ENCODE results near the gene CACNG5. TPM values are rescaled to one million over a fixed set of nuclear protein-coding genes. Genes with fewer than 3 reads are reported as not detected.

CACNG5 gene
- polyA plus RNA-seq, 10 donors = 0.10 to 0.16 TPM; not detected in 8

GRCh38 chr17:66822009-66822408 lies 12.9 kb upstream of the CACNG5 start:
- no peak for DNase-seq

GRCh38 chr17:66826856-66827255 lies 8.1 kb upstream of the CACNG5 start:
- DNase-seq = no peak

- DNase-seq = peak; percentile 56 to 91 (median 84)
These were observed 5.5 kb upstream of the CACNG5 start for GRCh38 chr17:66829386-66829864.

- DNase-seq = peak in 1 of 3 donors; percentile 29
These were observed 5.0 kb upstream of the CACNG5 start for GRCh38 chr17:66829883-66830282.

- no peak for DNase-seq
These were observed 4.5 kb upstream of the CACNG5 start for GRCh38 chr17:66830451-66830850.

GRCh38 chr17:66831383-66832210 lies 3.3 kb upstream of the CACNG5 start:
- no peak for DNase-seq

- DNase-seq = no peak
These were observed 1.7 kb upstream of the CACNG5 start for GRCh38 chr17:66833201-66833600.

GRCh38 chr17:66834426-66834918 lies 445 bp upstream of the CACNG5 start:
- DNase-seq = no peak

GRCh38 chr17:66835476-66835875 lies 559 bp downstream of the CACNG5 start:
- no peak for DNase-seq

- DNase-seq = no peak
These were observed 1.4 kb downstream of the CACNG5 start for GRCh38 chr17:66836063-66837005.

- DNase-seq = no peak
These were observed 2.3 kb downstream of the CACNG5 start for GRCh38 chr17:66837226-66837625.

GRCh38 chr17:66837885-66838665 lies 3.2 kb downstream of the CACNG5 start:
- no peak for DNase-seq

GRCh38 chr17:66839616-66840015 lies 4.7 kb downstream of the CACNG5 start:
- no peak for DNase-seq

- no peak for DNase-seq
These were observed 5.1 kb downstream of the CACNG5 start for GRCh38 chr17:66840061-66840460.

- DNase-seq = no peak
These were observed 6.4 kb downstream of the CACNG5 start for GRCh38 chr17:66841328-66841727.

- DNase-seq = no peak
These were observed 6.8 kb downstream of the CACNG5 start for GRCh38 chr17:66841744-66842143.

GRCh38 chr17:66842505-66842904 lies 7.6 kb downstream of the CACNG5 start:
- DNase-seq = no peak

GRCh38 chr17:66842959-66843358 lies 8.0 kb downstream of the CACNG5 start:
- DNase-seq = no peak

GRCh38 chr17:66843627-66844026 lies 8.7 kb downstream of the CACNG5 start:
- DNase-seq = no peak

GRCh38 chr17:66847704-66848103 lies 12.8 kb downstream of the CACNG5 start:
- DNase-seq = no peak

GRCh38 chr17:66848496-66848895 lies 13.6 kb downstream of the CACNG5 start:
- no peak for DNase-seq

All from muscle of back (tissue), 11 donors.